Liver (tissue), 3 donors: ENCODE measurements around the gene THEMIS.

Source experiments
- CTCF ChIP-seq: fragments of 150-350 bp; IDR thresholded peaks from 2 replicates; pipeline ENCODE4 v1.5.1; 2017; ENCODE audit warnings: improper control_type of control experiment, low read depth, low read length; ENCODE audit not compliant: missing input control
- RXRA ChIP-seq, 2 donors: IDR thresholded peaks; 2 replicates each; pipeline ENCODE4 v1.6.1; 2017 to 2018; ENCODE audit warnings: antibody characterized with exemption in 2 of 2, mild to moderate bottlenecking in 1 of 2
- YY1 ChIP-seq: IDR thresholded peaks from 2 replicates; pipeline ENCODE4 v1.6.1; 2016; ENCODE audit warnings: antibody characterized with exemption, mild to moderate bottlenecking
- donor health status: healthy.
- donor health status: healthy.

GRCh38 chr6:127933852-127934840 lies 33.3 kb upstream of the THEMIS start:
- TF ChIP-seq CTCF = no peak
- TF ChIP-seq YY1 = no peak
- no peak for TF ChIP-seq RXRA (IDR thresholded peaks at IDR 0.05)
